ENCODE results near the gene ADCY5.

DNA sequence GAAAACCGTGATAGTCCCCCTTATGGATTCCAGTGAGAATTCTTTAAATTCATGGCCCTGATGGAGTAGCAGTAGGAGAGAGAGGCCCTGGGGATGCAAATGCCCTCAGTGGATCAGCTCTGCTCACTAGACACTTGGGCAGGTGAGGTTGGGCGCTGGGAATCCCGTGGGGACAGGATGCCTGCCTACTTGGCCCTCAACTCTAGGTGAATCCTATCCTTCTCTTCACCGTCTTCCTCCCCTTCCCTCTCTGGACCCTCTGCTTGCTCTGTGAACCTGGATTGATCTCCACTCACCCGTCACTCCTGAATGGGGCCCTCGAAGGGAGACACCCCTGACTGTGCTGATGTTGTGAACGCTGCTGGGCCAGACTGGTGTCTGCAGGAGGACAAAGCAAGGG, 169.8 kb downstream of the ADCY5 start:
- no peak for TF ChIP-seq EZH2 (IDR thresholded peaks at IDR 0.05; ENCODE audit: low read depth)
- TF ChIP-seq, protein P1, sequence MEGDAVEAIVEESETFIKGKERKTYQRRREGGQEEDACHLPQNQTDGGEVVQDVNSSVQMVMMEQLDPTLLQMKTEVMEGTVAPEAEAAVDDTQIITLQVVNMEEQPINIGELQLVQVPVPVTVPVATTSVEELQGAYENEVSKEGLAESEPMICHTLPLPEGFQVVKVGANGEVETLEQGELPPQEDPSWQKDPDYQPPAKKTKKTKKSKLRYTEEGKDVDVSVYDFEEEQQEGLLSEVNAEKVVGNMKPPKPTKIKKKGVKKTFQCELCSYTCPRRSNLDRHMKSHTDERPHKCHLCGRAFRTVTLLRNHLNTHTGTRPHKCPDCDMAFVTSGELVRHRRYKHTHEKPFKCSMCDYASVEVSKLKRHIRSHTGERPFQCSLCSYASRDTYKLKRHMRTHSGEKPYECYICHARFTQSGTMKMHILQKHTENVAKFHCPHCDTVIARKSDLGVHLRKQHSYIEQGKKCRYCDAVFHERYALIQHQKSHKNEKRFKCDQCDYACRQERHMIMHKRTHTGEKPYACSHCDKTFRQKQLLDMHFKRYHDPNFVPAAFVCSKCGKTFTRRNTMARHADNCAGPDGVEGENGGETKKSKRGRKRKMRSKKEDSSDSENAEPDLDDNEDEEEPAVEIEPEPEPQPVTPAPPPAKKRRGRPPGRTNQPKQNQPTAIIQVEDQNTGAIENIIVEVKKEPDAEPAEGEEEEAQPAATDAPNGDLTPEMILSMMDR (conservative IDR thresholded peaks at IDR 0.05), result no peak
